K562 (cell line): ENCODE results near the gene ZCWPW1. TPM values are rescaled to one million over a fixed set of nuclear protein-coding genes. Genes with fewer than 3 reads are reported as not detected.
"Not testable (repeated sequence)": the region's sequence is repeated elsewhere in the genome, so short reads cannot be mapped to it uniquely, and the experiment has no call there.

ENCODE experiments used
- ATAC-seq: fragments of 200-7000 bp; cut with Tn5 transposase; 3 replicates; pipeline ENCODE4 v1.9.1; 2020; ENCODE audit warnings: moderate library complexity
- BruUV-seq: library from RNA; stranded (reverse); fragments of 400-500 nt; replicated peaks from 2 replicates; lab custom pipeline; 2021; lab: Mats Ljungman, UMichigan
- CTCF ChIA-PET: fragments of 300-600 bp; formaldehyde crosslinking; extraction: SDS; loops from one replicate; lab custom pipeline; 2021; ENCODE audit warnings: low intra/inter-chr PET ratio; lab: Yijun Ruan, JAX
- POLR2A ChIA-PET: fragments of 300-600, 350-650 bp; sonication (Branson Sonifier 250); formaldehyde crosslinking; extraction: SDS; loops from one replicate; lab custom pipeline; 2021; ENCODE audit warnings: antibody characterized with exemption, inconsistent platforms; lab: Yijun Ruan, JAX
- DNase-seq, 4 experiments: peaks; one replicate each; pipeline versions ENCODE4 v3.0.0 to v3.0.0-alpha.2; 2011 to 2018; ENCODE audit warnings: low spot score in 3 of 4, mixed read lengths in 3 of 4; ENCODE audit errors: extremely low read depth in 1 of 4
- FAIRE-seq: peaks from 2 replicates; lab custom pipeline; 2011; peaks lifted over from hg19 to GRCh38; lab: Jason Lieb, UNC
- H2AFZ ChIP-seq: 2 replicates; pipeline ENCODE4 v1.6.0; 2011; ENCODE audit warnings: low read depth, low read length, control low read depth, inconsistent platforms
- H3K27ac ChIP-seq: fragments of 200-600 bp; 3 replicates; pipeline ENCODE4 v1.8.0; 2011; ENCODE audit warnings: low read depth, mild to moderate bottlenecking, control low read depth, inconsistent platforms, low read length, moderate library complexity, mixed read lengths; ENCODE audit errors: extremely low read depth
- H3K27me3 ChIP-seq, 2 experiments: fragments of 300-600 bp in 1 of 2; 2 replicates in 1 of 2; 3 replicates in 1 of 2; pipeline versions ENCODE4 v1.6.0 to v1.8.0; 2011; ENCODE audit warnings: inconsistent platforms in 2 of 2, low read length in 2 of 2, mild to moderate bottlenecking in 1 of 2, mixed read lengths in 1 of 2, moderate library complexity in 1 of 2; ENCODE audit not compliant: control insufficient read depth in 2 of 2, insufficient read depth in 2 of 2
- H3K36me3 ChIP-seq: fragments of 300-600 bp; 3 replicates; pipeline ENCODE4 v1.8.0; 2011; ENCODE audit warnings: mild to moderate bottlenecking, low read length, inconsistent platforms; ENCODE audit not compliant: control insufficient read depth, insufficient read depth
- H3K4me1 ChIP-seq, 2 experiments: fragments of 200-600 bp in 1 of 2; replicated peaks in 1 of 2; 2 replicates in 1 of 2; 3 replicates in 1 of 2; pipeline versions ENCODE4 v1.5.1 to v1.8.0; 2011; ENCODE audit warnings: inconsistent platforms in 2 of 2, low read length in 2 of 2, mild to moderate bottlenecking in 1 of 2, mixed read lengths in 1 of 2, moderate library complexity in 1 of 2; ENCODE audit not compliant: control insufficient read depth in 2 of 2, insufficient read depth in 2 of 2
- H3K4me2 ChIP-seq: 2 replicates; pipeline ENCODE4 v1.6.1; 2011; ENCODE audit warnings: low read length, control low read depth, inconsistent platforms, mixed read lengths; ENCODE audit not compliant: insufficient read depth
- H3K4me3 ChIP-seq: fragments of 200-600 bp; sonication (generic), shearing (Covaris generic); 2 replicates; pipeline ENCODE4 v1.5.1; 2016; ENCODE audit warnings: control low read depth, inconsistent platforms
- H3K79me2 ChIP-seq: fragments of 200-600 bp; 3 replicates; pipeline ENCODE4 v1.8.0; 2011; ENCODE audit warnings: low read length, inconsistent platforms; ENCODE audit not compliant: control insufficient read depth, insufficient read depth
- H3K9ac ChIP-seq, 2 experiments: 2 replicates each; pipeline versions ENCODE4 v1.6.0 to v1.6.1; 2011; ENCODE audit warnings: low read depth in 2 of 2, low read length in 2 of 2, control low read depth in 1 of 2, inconsistent platforms in 1 of 2, mild to moderate bottlenecking in 1 of 2, mixed read lengths in 1 of 2; ENCODE audit not compliant: insufficient read depth in 1 of 2
- H3K9me1 ChIP-seq: one replicate; pipeline ENCODE4 v1.6.0; 2011; ENCODE audit warnings: inconsistent platforms, mild to moderate bottlenecking, low read length, moderate library complexity; ENCODE audit not compliant: control insufficient read depth, insufficient read depth
- H3K9me3 ChIP-seq: replicated peaks from 2 replicates; pipeline ENCODE4 v1.5.1; 2011; ENCODE audit warnings: low read depth, low read length, inconsistent platforms; ENCODE audit not compliant: control insufficient read depth, insufficient read depth
- H4K20me1 ChIP-seq: replicated peaks from 2 replicates; pipeline ENCODE4 v1.6.1; 2011; ENCODE audit warnings: low read length, inconsistent platforms, mixed read lengths; ENCODE audit not compliant: control insufficient read depth, insufficient read depth
- C11orf30 ChIP-seq: fragments of 450-650 bp; IDR thresholded peaks from 2 replicates; pipeline ENCODE4 v1.6.1; 2016; ENCODE audit warnings: low read depth, mild to moderate bottlenecking
- FOS ChIP-seq: IDR thresholded peaks from 3 replicates; pipeline ENCODE4 v1.6.1; 2011; ENCODE audit not compliant: insufficient read length; ENCODE audit errors: extremely low read depth
- MEIS2 ChIP-seq: fragments of 450-650 bp; IDR thresholded peaks from 2 replicates; pipeline ENCODE4 v1.6.1; 2014; ENCODE audit warnings: mild to moderate bottlenecking; ENCODE audit not compliant: partially characterized antibody
- NFYB ChIP-seq: IDR thresholded peaks from 2 replicates; pipeline ENCODE4 v1.6.1; 2011; ENCODE audit warnings: mild to moderate bottlenecking, moderate library complexity; ENCODE audit not compliant: insufficient read length; ENCODE audit errors: extremely low read depth
- RBM25 ChIP-seq: fragments of 200-400 bp; formaldehyde crosslinking; IDR thresholded peaks from 2 replicates; pipeline ENCODE4 v1.6.1; 2018; ENCODE audit warnings: low read length, low read depth, moderate library complexity; ENCODE audit not compliant: severe bottlenecking
- SP1 ChIP-seq: sonication (generic); formaldehyde crosslinking; IDR thresholded peaks from 2 replicates; pipeline ENCODE4 v1.8.1; 2022; ENCODE audit warnings: mild to moderate bottlenecking, missing genetic modification reagents
- ZNF316 ChIP-seq: fragments of 450-650 bp; IDR thresholded peaks from 2 replicates; pipeline ENCODE4 v1.6.1; 2016
- WGBS: fragments of 100-300 bp; shearing (Covaris generic); methylation state at CpG from one replicate; pipeline ENCODE4 v1.1.6; 2016; ENCODE audit warnings: low coverage, mixed read lengths; ENCODE audit not compliant: insufficient coverage; ENCODE audit errors: missing lambda C conversion rate; 5-methylcytosine and 5-hydroxymethylcytosine counted together
- in situ Hi-C: fragments of 300-500 bp; cut with MboI; formaldehyde crosslinking; loops from 4 replicates; pipeline ENCODE4 v1.15.0; 2018; ENCODE audit warnings: inconsistent platforms, mixed read lengths
- intact Hi-C: fragments of 100-400 bp; cut with micrococcal nuclease; formaldehyde crosslinking; loops from 2 replicates; pipeline ENCODE4 v1.14.2; 2022
- polyA plus RNA-seq, 8 experiments: library from polyadenylated mRNA; depleted of rRNA in 4 of 8; stranded (reverse) in 5 of 8; unstranded in 3 of 8; fragments of >200 nt; fragmentation: Nextera tagmentation in 2 of 8; fragmentation: Illumina TruSeq in 1 of 8; extraction: Ambion mirVana in 2 of 8; extraction: Trizol in 1 of 8; gene quantifications; 2 replicates each; pipeline versions ENCODE4 v1.2.1 to v1.2.3, GENCODE V29; 2011 to 2014; ENCODE audit warnings: inconsistent platforms in 1 of 8, missing spikeins in 1 of 8
- total RNA-seq, 7 experiments: library from RNA; depleted of rRNA in 6 of 7; stranded (reverse); fragments of >200 nt in 6 of 7; fragmentation: Illumina TruSeq in 2 of 7; extraction: Trizol in 2 of 7; gene quantifications; 2 replicates each; pipeline versions ENCODE4 v1.2.1 to v1.2.3, GENCODE V29; 2011 to 2021; ENCODE audit warnings: low replicate concordance in 1 of 7
- TF ChIP-seq, protein P1 (sequence below): fragments of 450-650 bp; IDR thresholded peaks from 2 replicates; pipeline ENCODE4 v1.6.1; 2016

The ZCWPW1 gene
- total and polyA plus RNA-seq, 9 of the 15 experiments (the other 6 are each of a cell fraction or from before 2014, with no cell fraction given) = 0.18 to 1.7 (median 1.2) TPM

DNA sequence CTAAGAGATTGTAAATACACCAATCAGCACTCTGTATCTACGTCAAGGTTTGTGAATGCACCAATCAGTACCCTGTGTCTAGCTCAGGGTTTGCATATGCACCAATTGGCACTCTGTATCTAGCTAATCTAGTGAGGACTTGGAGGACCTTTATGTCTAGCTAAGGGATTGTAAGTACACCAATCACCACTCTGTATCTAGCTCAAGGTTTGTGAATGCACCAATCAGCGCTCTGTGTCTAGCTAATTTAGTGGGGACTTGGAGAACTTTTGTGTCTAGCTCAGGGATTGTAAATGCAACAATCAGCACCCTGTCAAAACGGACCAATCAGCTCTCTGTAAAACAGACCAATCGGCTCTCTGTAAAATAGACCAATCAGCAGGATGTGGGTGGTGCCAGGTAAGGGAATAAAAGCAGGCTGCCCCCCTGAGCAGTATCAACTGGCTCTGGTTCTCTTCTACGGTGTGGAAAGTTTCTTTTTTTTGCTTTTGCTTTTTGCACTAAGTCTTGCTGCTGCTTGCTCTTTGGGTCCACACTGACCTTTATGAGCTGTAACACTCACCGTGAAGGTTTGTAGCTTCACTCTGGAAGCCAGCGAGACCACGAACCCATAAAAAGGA lies 46.2 kb downstream of the ZCWPW1 start:
- in situ Hi-C loops, H3K9me3 ChIP-seq, H3K4me3 ChIP-seq, H3K79me2 ChIP-seq, DNase-seq, intact Hi-C loops, H3K9ac ChIP-seq, H3K27me3 ChIP-seq, BruUV-seq, H3K36me3 ChIP-seq, H3K9me1 ChIP-seq, CTCF ChIA-PET, H4K20me1 ChIP-seq, H3K27ac ChIP-seq, H3K4me2 ChIP-seq, H3K4me1 ChIP-seq: not testable (repeated sequence)
- POLR2A ChIA-PET = interaction anchor here (0.6 to 1.5 kb wide), 5 partner anchors 12 to 519 kb away, joined by 3 to 5 read pairs (median 3); partner anchors contain the start of gene ZCWPW1
- FAIRE-seq (peak; percentile 83), ATAC-seq (peak; percentile 68)
- 47% methylated on average over 8 of the region's 8 CpGs for WGBS
- H2AFZ ChIP-seq = peak overlapping the region; percentile 72
- TF ChIP-seq, protein P1, sequence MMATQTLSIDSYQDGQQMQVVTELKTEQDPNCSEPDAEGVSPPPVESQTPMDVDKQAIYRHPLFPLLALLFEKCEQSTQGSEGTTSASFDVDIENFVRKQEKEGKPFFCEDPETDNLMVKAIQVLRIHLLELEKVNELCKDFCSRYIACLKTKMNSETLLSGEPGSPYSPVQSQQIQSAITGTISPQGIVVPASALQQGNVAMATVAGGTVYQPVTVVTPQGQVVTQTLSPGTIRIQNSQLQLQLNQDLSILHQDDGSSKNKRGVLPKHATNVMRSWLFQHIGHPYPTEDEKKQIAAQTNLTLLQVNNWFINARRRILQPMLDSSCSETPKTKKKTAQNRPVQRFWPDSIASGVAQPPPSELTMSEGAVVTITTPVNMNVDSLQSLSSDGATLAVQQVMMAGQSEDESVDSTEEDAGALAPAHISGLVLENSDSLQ = peak; percentile 41; the same call in 1 of the 2 replicates
- TF ChIP-seq C11orf30 = 0 out of 2 replicates have a peak, but pooled peaks have one; percentile 43
- TF ChIP-seq SP1 (CRISPR knock-in tag) = 0 out of 2 replicates have a peak, but pooled peaks have one; percentile 35
- TF ChIP-seq NFYB = peak; percentile 86
- TF ChIP-seq ZNF316 = peak; percentile 50
- TF ChIP-seq MEIS2 = peak; percentile 10
- TF ChIP-seq RBM25 = peak; percentile 53
- peak; percentile 35 for TF ChIP-seq FOS

DNA sequence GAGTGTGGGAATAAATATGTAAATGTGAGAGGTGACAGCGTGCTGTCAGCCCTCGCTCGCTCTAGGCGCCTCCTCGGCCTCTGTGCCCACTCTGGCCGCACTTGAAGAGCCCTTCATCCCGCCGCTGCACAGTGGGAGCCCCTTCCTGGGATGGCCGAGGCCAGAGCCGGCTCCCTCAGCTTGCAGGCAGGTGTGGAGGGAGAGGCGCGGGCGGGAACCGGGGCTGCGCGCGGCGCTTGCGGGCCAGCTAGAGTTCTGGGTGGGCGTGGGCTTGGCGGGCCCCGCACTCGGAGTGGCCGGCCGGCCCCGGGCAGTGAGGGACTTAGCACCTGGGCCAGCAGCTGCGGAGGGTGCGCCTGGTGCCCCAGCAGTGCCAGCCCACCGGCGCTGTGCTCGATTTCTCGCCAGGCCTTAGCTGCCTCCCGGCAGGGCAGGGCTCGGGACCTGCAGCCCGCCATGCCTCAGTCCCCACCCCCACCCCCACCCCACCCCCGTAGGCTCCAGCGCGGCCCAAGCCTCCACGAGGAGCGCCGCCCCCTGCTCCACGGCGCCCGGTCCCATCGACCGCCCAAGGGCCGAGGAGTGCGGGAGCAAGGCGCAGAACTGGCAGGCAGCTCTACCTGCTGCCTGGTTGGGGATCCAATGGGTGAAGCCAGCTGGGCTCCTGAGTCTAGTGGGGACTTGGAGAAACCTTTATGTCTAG lies 46.8 kb downstream of the ZCWPW1 start:
- H3K79me2 ChIP-seq, H3K4me2 ChIP-seq, H2AFZ ChIP-seq, DNase-seq, H3K27ac ChIP-seq, H4K20me1 ChIP-seq, H3K9me3 ChIP-seq, H3K36me3 ChIP-seq, H3K9ac ChIP-seq, H3K9me1 ChIP-seq, H3K27me3 ChIP-seq, H3K4me1 ChIP-seq, BruUV-seq, FAIRE-seq, in situ Hi-C loops, H3K4me3 ChIP-seq, CTCF ChIA-PET, intact Hi-C loops, ATAC-seq: not testable (repeated sequence)
- POLR2A ChIA-PET = interaction anchor here (0.6 to 1.5 kb wide), 3 partner anchors 14 to 47 kb away, joined by 3 to 5 read pairs (median 3); partner anchors contain the start of gene ZCWPW1
- 80% methylated on average over 29 of the region's 49 CpGs for WGBS
